LNCaP clone FGC (cell line): Measurements from ENCODE around the gene HIPK4.

Experiments used
- DNase-seq: peaks from one replicate; pipeline ENCODE4 v3.0.0-alpha.2; 2011; ENCODE audit warnings: low read depth
- H3K4me3 ChIP-seq: 2 replicates; pipeline ENCODE4 v1.5.1; 2011; ENCODE audit warnings: mild to moderate bottlenecking, low read depth, low read length, control low read depth
- CTCF ChIP-seq: IDR thresholded peaks from 2 replicates; pipeline ENCODE4 v1.5.1; 2012; ENCODE audit warnings: mild to moderate bottlenecking; ENCODE audit not compliant: control insufficient read depth, insufficient read depth; ENCODE audit errors: extremely low read depth

HIPK4 gene

GRCh38 chr19:40407714-40408597, 18.0 kb upstream of the HIPK4 start:
- no peak overlapping the region for H3K4me3 ChIP-seq
- no peak for DNase-seq
- TF ChIP-seq CTCF = no peak

GRCh38 chr19:40403262-40403984, 13.4 kb upstream of the HIPK4 start:
- TF ChIP-seq CTCF = no peak
- peak; percentile 39 for DNase-seq
- peak overlapping the region; percentile 28; the same call in 1 of the 2 replicates for H3K4me3 ChIP-seq

GRCh38 chr19:40400559-40400958, 10.6 kb upstream of the HIPK4 start:
- TF ChIP-seq CTCF = no peak
- DNase-seq = no peak
- H3K4me3 ChIP-seq = no peak overlapping the region

GRCh38 chr19:40398417-40399131, 8.6 kb upstream of the HIPK4 start:
- no peak for DNase-seq
- H3K4me3 ChIP-seq = no peak overlapping the region
- TF ChIP-seq CTCF = no peak

- H3K4me3 ChIP-seq = no peak overlapping the region
- no peak for TF ChIP-seq CTCF
- no peak for DNase-seq
Observed at GRCh38 chr19:40397568-40397906, 7.6 kb upstream of the HIPK4 start.

- TF ChIP-seq CTCF = no peak
- DNase-seq = no peak
- H3K4me3 ChIP-seq = no peak overlapping the region
Observed at GRCh38 chr19:40396886-40397567, 7.0 kb upstream of the HIPK4 start.
